ENCODE data around the gene CD160.
"Not testable (repeated sequence)": the region's sequence is repeated elsewhere in the genome, so short reads cannot be mapped to it uniquely, and the experiment has no call there.

The CD160 gene

GRCh38 chr1:145765585-145766360 is 46.5 kb downstream of the CD160 start:
- H3K27me3 ChIP-seq (ENCODE audit: control insufficient read depth in 5 of 5, insufficient read depth in 4 of 5, low read length in 5 of 5); H3K27ac ChIP-seq (ENCODE audit: low read depth, low read length); H3K4me3 ChIP-seq (ENCODE audit: low read depth in 1 of 5, low read length in 5 of 5); H3K9me3 ChIP-seq (ENCODE audit: control insufficient read depth in 5 of 5, low read length in 5 of 5); H3K9ac ChIP-seq (ENCODE audit: low read length in 5 of 5); H3K4me1 ChIP-seq (ENCODE audit: control insufficient read depth in 5 of 5, insufficient read depth in 5 of 5, low read length in 5 of 5): not testable (repeated sequence)
- H3K36me3 ChIP-seq (ENCODE audit: control insufficient read depth in 5 of 5, insufficient read depth in 5 of 5, low read length in 5 of 5) = peaks cover 6 to 32% (median 13%) of the 10 kb centered on the region in 5 donors

- not testable (repeated sequence) for H3K9me3 ChIP-seq (ENCODE audit: control insufficient read depth in 5 of 5, low read length in 5 of 5); H3K4me1 ChIP-seq (ENCODE audit: control insufficient read depth in 5 of 5, insufficient read depth in 5 of 5, low read length in 5 of 5); H3K9ac ChIP-seq (ENCODE audit: low read length in 5 of 5); H3K4me3 ChIP-seq (ENCODE audit: low read depth in 1 of 5, low read length in 5 of 5); H3K27ac ChIP-seq (ENCODE audit: low read depth, low read length); H3K27me3 ChIP-seq (ENCODE audit: control insufficient read depth in 5 of 5, insufficient read depth in 4 of 5, low read length in 5 of 5)
- H3K36me3 ChIP-seq (ENCODE audit: control insufficient read depth in 5 of 5, insufficient read depth in 5 of 5, low read length in 5 of 5) = peaks cover 6 to 33% (median 17%) of the 10 kb centered on the region in 5 donors
Measured at GRCh38 chr1:145766926-145767325, 47.6 kb downstream of the CD160 start.

GRCh38 chr1:145768004-145768403 is 48.7 kb downstream of the CD160 start:
- H3K27ac ChIP-seq (ENCODE audit: low read depth, low read length); H3K9me3 ChIP-seq (ENCODE audit: control insufficient read depth in 5 of 5, low read length in 5 of 5); H3K4me1 ChIP-seq (ENCODE audit: control insufficient read depth in 5 of 5, insufficient read depth in 5 of 5, low read length in 5 of 5); H3K27me3 ChIP-seq (ENCODE audit: control insufficient read depth in 5 of 5, insufficient read depth in 4 of 5, low read length in 5 of 5); H3K9ac ChIP-seq (ENCODE audit: low read length in 5 of 5); H3K4me3 ChIP-seq (ENCODE audit: low read depth in 1 of 5, low read length in 5 of 5): not testable (repeated sequence)
- H3K36me3 ChIP-seq (ENCODE audit: control insufficient read depth in 5 of 5, insufficient read depth in 5 of 5, low read length in 5 of 5) = peaks cover 3 to 27% (median 19%) of the 10 kb centered on the region in 5 donors

- peaks cover 3 to 31% (median 20%) of the 10 kb centered on the region in 5 donors for H3K36me3 ChIP-seq (ENCODE audit: control insufficient read depth in 5 of 5, insufficient read depth in 5 of 5, low read length in 5 of 5)
- no peaks in the 10 kb centered on the region for H3K9me3 ChIP-seq (ENCODE audit: control insufficient read depth in 5 of 5, low read length in 5 of 5)
- no peak overlapping the region for H3K27ac ChIP-seq (ENCODE audit: low read depth, low read length)
Measured at GRCh38 chr1:145771056-145771455, 51.8 kb downstream of the CD160 start.

GRCh38 chr1:145773423-145773822 is 54.1 kb downstream of the CD160 start:
- Histone ChIP-seq H3K4me1 (ENCODE audit: control insufficient read depth in 5 of 5, insufficient read depth in 5 of 5, low read length in 5 of 5) (peaks cover 0 to 2% (median 0%) of the 10 kb centered on the region in 5 donors), H3K4me3 (ENCODE audit: low read depth in 1 of 5, low read length in 5 of 5) (no peak overlapping the region), H3K36me3 (ENCODE audit: control insufficient read depth in 5 of 5, insufficient read depth in 5 of 5, low read length in 5 of 5) (peaks cover 3 to 23% (median 19%) of the 10 kb centered on the region in 5 donors), H3K9ac (ENCODE audit: low read length in 5 of 5) (no peak overlapping the region), H3K27ac (ENCODE audit: low read depth, low read length) (no peak overlapping the region), H3K9me3 (ENCODE audit: control insufficient read depth in 5 of 5, low read length in 5 of 5) (no peaks in the 10 kb centered on the region), H3K27me3 (ENCODE audit: control insufficient read depth in 5 of 5, insufficient read depth in 4 of 5, low read length in 5 of 5) (no peaks in the 10 kb centered on the region)

More at GRCh38 chr1:145771056-145771455, 51.8 kb downstream of the CD160 start:
- no peaks in the 10 kb centered on the region for H3K27me3 ChIP-seq (ENCODE audit: control insufficient read depth in 5 of 5, insufficient read depth in 4 of 5, low read length in 5 of 5)
- H3K9ac ChIP-seq (ENCODE audit: low read length in 5 of 5) = no peak overlapping the region
- no peaks in the 10 kb centered on the region for H3K4me1 ChIP-seq (ENCODE audit: control insufficient read depth in 5 of 5, insufficient read depth in 5 of 5, low read length in 5 of 5)
- H3K4me3 ChIP-seq (ENCODE audit: low read depth in 1 of 5, low read length in 5 of 5) = no peak overlapping the region

- H3K27me3 ChIP-seq (ENCODE audit: control insufficient read depth in 5 of 5, insufficient read depth in 4 of 5, low read length in 5 of 5) = no peaks in the 10 kb centered on the region
- no peak overlapping the region for H3K9ac ChIP-seq (ENCODE audit: low read length in 5 of 5)
- no peaks in the 10 kb centered on the region for H3K9me3 ChIP-seq (ENCODE audit: control insufficient read depth in 5 of 5, low read length in 5 of 5)
- no peak overlapping the region for H3K4me3 ChIP-seq (ENCODE audit: low read depth in 1 of 5, low read length in 5 of 5)
- H3K36me3 ChIP-seq (ENCODE audit: control insufficient read depth in 5 of 5, insufficient read depth in 5 of 5, low read length in 5 of 5) = peaks cover 4 to 19% (median 4%) of the 10 kb centered on the region in 5 donors
- H3K4me1 ChIP-seq (ENCODE audit: control insufficient read depth in 5 of 5, insufficient read depth in 5 of 5, low read length in 5 of 5) = peaks cover 0 to 2% (median 0%) of the 10 kb centered on the region in 5 donors
- H3K27ac ChIP-seq (ENCODE audit: low read depth, low read length) = no peak overlapping the region
Measured at GRCh38 chr1:145777357-145778145, 58.3 kb downstream of the CD160 start.

- no peaks in the 10 kb centered on the region for H3K27me3 ChIP-seq (ENCODE audit: control insufficient read depth in 5 of 5, insufficient read depth in 4 of 5, low read length in 5 of 5)
- no peaks in the 10 kb centered on the region for H3K9me3 ChIP-seq (ENCODE audit: control insufficient read depth in 5 of 5, low read length in 5 of 5)
- peaks cover 0 to 2% (median 0%) of the 10 kb centered on the region in 5 donors for H3K4me1 ChIP-seq (ENCODE audit: control insufficient read depth in 5 of 5, insufficient read depth in 5 of 5, low read length in 5 of 5)
- H3K36me3 ChIP-seq (ENCODE audit: control insufficient read depth in 5 of 5, insufficient read depth in 5 of 5, low read length in 5 of 5) = peaks cover 4 to 21% (median 4%) of the 10 kb centered on the region in 5 donors
- no peak overlapping the region for H3K27ac ChIP-seq (ENCODE audit: low read depth, low read length)
- no peak overlapping the region for H3K4me3 ChIP-seq (ENCODE audit: low read depth in 1 of 5, low read length in 5 of 5)
- H3K9ac ChIP-seq (ENCODE audit: low read length in 5 of 5) = no peak overlapping the region
Measured at GRCh38 chr1:145778146-145778540, 58.8 kb downstream of the CD160 start.

- peaks cover 0 to 6% (median 0%) of the 10 kb centered on the region in 5 donors for H3K4me1 ChIP-seq (ENCODE audit: control insufficient read depth in 5 of 5, insufficient read depth in 5 of 5, low read length in 5 of 5)
- H3K27ac ChIP-seq (ENCODE audit: low read depth, low read length) = no peak overlapping the region
- H3K9ac ChIP-seq (ENCODE audit: low read length in 5 of 5) = no peak overlapping the region
Measured at GRCh38 chr1:145782272-145783099, 63.2 kb downstream of the CD160 start.

GRCh38 chr1:145784409-145784808 is 65.1 kb downstream of the CD160 start:
- H3K4me3 ChIP-seq (ENCODE audit: low read depth in 1 of 5, low read length in 5 of 5) = no peak overlapping the region
- no peaks in the 10 kb centered on the region for H3K9me3 ChIP-seq (ENCODE audit: control insufficient read depth in 5 of 5, low read length in 5 of 5)
- H3K27ac ChIP-seq (ENCODE audit: low read depth, low read length) = no peak overlapping the region
- peaks cover 0 to 4% (median 0%) of the 10 kb centered on the region in 5 donors for H3K4me1 ChIP-seq (ENCODE audit: control insufficient read depth in 5 of 5, insufficient read depth in 5 of 5, low read length in 5 of 5)
- H3K9ac ChIP-seq (ENCODE audit: low read length in 5 of 5) = no peak overlapping the region
- peaks cover 4 to 22% (median 9%) of the 10 kb centered on the region in 5 donors for H3K36me3 ChIP-seq (ENCODE audit: control insufficient read depth in 5 of 5, insufficient read depth in 5 of 5, low read length in 5 of 5)
- no peaks in the 10 kb centered on the region for H3K27me3 ChIP-seq (ENCODE audit: control insufficient read depth in 5 of 5, insufficient read depth in 4 of 5, low read length in 5 of 5)

More at GRCh38 chr1:145782272-145783099, 63.2 kb downstream of the CD160 start:
- peaks cover 4 to 17% (median 6%) of the 10 kb centered on the region in 5 donors for H3K36me3 ChIP-seq (ENCODE audit: control insufficient read depth in 5 of 5, insufficient read depth in 5 of 5, low read length in 5 of 5)
- no peaks in the 10 kb centered on the region for H3K9me3 ChIP-seq (ENCODE audit: control insufficient read depth in 5 of 5, low read length in 5 of 5)
- no peaks in the 10 kb centered on the region for H3K27me3 ChIP-seq (ENCODE audit: control insufficient read depth in 5 of 5, insufficient read depth in 4 of 5, low read length in 5 of 5)
- no peak overlapping the region for H3K4me3 ChIP-seq (ENCODE audit: low read depth in 1 of 5, low read length in 5 of 5)

Measured in subcutaneous abdominal adipose tissue (tissue), 5 donors.